GM18951 (cell line): ENCODE measurements around the gene TRAIP.
"Not testable (repeated sequence)": the region's sequence is repeated elsewhere in the genome, so short reads cannot be mapped to it uniquely, and the experiment has no call there.

Experiments
- POLR2A ChIP-seq: IDR thresholded peaks from 4 replicates; pipeline ENCODE4 v1.6.1; 2011; ENCODE audit warnings: mild to moderate bottlenecking; ENCODE audit not compliant: insufficient read length, insufficient read depth; ENCODE audit errors: extremely low read depth
- in situ Hi-C: fragments of 300-500 bp; cut with MboI; formaldehyde crosslinking; loops from one replicate; pipeline ENCODE4 v1.12.0; 2022; ENCODE audit warnings: low sequenced_read_pairs, mixed read lengths, inconsistent platforms; ENCODE audit not compliant: unreplicated experiment

Gene TRAIP

GRCh38 chr3:49781415-49782199 lies 74.8 kb downstream of the TRAIP start:
- in situ Hi-C loops: no loop called here
- TF ChIP-seq POLR2A: no peak

GRCh38 chr3:49780975-49781365 lies 75.4 kb downstream of the TRAIP start:
- in situ Hi-C loops: not testable (repeated sequence)

- TF ChIP-seq POLR2A: no peak
- in situ Hi-C loops: no loop called here
Measured at GRCh38 chr3:49780080-49780974, 76.0 kb downstream of the TRAIP start.

- in situ Hi-C loops: no loop called here
Measured at GRCh38 chr3:49779358-49780079, 76.8 kb downstream of the TRAIP start.

More at GRCh38 chr3:49779358-49780079, 76.8 kb downstream of the TRAIP start:
- TF ChIP-seq POLR2A: no peak
